ENCODE results near the gene RAD9A.

RAD9A gene

DNA sequence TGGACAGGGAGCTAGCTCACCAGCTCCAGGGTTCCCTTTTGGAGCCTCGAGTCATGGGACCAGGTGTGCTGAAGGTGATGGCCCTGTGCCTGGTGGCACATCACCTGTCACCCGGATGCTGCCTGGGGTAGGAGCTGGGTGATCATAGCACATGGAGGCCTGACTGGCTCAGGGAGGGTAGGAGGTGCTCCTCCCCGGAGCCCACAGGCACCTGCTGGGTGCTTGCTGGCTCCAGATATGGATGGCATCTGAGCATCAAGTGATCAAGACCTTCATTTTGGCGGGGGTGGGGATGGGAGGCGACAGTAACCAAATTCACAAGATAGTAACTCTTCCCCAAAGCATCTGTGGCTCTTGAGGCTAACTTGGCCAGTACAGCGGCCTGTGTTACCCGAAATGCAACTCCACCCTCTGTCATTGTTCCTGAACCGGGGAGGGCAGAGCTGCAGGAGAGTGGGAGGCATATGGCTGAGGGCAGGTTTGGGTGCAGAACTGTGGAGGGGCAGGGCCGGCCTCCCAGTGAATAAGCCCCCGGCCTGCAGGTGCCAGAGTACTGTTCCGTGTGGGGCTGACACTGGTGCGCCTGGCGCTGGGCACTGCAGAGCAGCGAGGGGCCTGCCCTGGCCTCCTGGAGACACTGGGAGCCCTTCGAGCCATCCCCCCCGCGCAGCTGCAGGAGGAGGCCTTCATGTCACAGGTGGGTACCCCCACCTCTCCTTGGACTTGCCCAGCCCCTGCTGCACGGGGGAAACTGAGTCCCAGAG, 16.8 kb downstream of the RAD9A start:
- peak overlapping the region; percentile 69 for H2AFZ ChIP-seq (ENCODE audit: low read length)
- H4K20me1 ChIP-seq (ENCODE audit: insufficient read depth, low read length), result no peaks in the 10 kb centered on the region
- H3K79me2 ChIP-seq (ENCODE audit: low read length), result no peaks in the 10 kb centered on the region
- no peak for TF ChIP-seq EZH2phosphoT487 (IDR thresholded peaks at IDR 0.05; ENCODE audit: low read length)
- TF ChIP-seq EZH2 (optimal IDR thresholded peaks at IDR 0.05; ENCODE audit: low read depth, low read length), result no peak
- TF ChIP-seq, protein P1, sequence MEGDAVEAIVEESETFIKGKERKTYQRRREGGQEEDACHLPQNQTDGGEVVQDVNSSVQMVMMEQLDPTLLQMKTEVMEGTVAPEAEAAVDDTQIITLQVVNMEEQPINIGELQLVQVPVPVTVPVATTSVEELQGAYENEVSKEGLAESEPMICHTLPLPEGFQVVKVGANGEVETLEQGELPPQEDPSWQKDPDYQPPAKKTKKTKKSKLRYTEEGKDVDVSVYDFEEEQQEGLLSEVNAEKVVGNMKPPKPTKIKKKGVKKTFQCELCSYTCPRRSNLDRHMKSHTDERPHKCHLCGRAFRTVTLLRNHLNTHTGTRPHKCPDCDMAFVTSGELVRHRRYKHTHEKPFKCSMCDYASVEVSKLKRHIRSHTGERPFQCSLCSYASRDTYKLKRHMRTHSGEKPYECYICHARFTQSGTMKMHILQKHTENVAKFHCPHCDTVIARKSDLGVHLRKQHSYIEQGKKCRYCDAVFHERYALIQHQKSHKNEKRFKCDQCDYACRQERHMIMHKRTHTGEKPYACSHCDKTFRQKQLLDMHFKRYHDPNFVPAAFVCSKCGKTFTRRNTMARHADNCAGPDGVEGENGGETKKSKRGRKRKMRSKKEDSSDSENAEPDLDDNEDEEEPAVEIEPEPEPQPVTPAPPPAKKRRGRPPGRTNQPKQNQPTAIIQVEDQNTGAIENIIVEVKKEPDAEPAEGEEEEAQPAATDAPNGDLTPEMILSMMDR (IDR thresholded peaks at IDR 0.05; ENCODE audit: low read length), result no peak
- H3K4me3 ChIP-seq (ENCODE audit: low read length), result no peak overlapping the region
- H3K27ac ChIP-seq (ENCODE audit: low read length), result peak overlapping the region; percentile 71
- H3K9ac ChIP-seq (ENCODE audit: low read length), result peak overlapping the region; percentile 77
- no peaks in the 10 kb centered on the region for H3K27me3 ChIP-seq (replicated peaks; ENCODE audit: insufficient read depth, low read length)
- H3F3A ChIP-seq (ENCODE audit: insufficient read depth, low read length), result no peaks in the 10 kb centered on the region; the same call in 1 of the 2 replicates
- no peaks in the 10 kb centered on the region for H3K36me3 ChIP-seq (replicated peaks; ENCODE audit: insufficient read depth, low read length)
- H3K9me2 ChIP-seq (replicated peaks; ENCODE audit: insufficient read depth, low read length), result no peaks in the 10 kb centered on the region
- H3K4me1 ChIP-seq (ENCODE audit: low read length), result peaks cover 19% of the 10 kb centered on the region
- peak overlapping the region; percentile 74; the same call in 1 of the 2 replicates for H3K4me2 ChIP-seq (ENCODE audit: low read depth, low read length)
- H3K9me3 ChIP-seq (replicated peaks; ENCODE audit: insufficient read depth, low read length), result no peaks in the 10 kb centered on the region
- DNase-seq, result no peak

DNA sequence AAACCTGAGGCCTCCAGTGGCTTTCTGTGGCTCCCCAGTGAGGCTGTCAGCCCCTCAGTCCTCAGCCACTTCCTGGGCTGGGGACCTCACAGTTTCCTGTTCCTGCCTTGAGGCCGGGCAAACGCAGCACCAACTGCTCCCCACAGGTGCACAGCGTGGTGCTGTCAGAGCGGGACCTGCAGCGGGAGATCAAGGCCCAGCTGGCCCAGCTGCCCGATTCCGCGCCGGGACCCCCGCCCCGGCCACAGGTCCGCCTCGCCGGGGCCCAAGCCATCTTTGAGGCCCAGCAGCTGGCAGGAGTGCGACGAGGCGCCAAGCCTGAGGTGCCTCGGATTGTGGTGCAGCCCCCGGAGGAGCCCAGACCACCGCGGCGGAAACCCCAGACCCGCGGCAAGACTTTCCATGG, 17.5 kb downstream of the RAD9A start:
- H2AFZ ChIP-seq (ENCODE audit: low read length), result peak overlapping the region; percentile 69
- peak overlapping the region; percentile 50 for H3K4me3 ChIP-seq (ENCODE audit: low read length)
- no peaks in the 10 kb centered on the region for H3K27me3 ChIP-seq (replicated peaks; ENCODE audit: insufficient read depth, low read length)
- no peaks in the 10 kb centered on the region for H3K36me3 ChIP-seq (replicated peaks; ENCODE audit: insufficient read depth, low read length)
- H3K4me1 ChIP-seq (ENCODE audit: low read length), result peaks cover 19% of the 10 kb centered on the region
- TF ChIP-seq EZH2 (optimal IDR thresholded peaks at IDR 0.05; ENCODE audit: low read depth, low read length), result no peak
- TF ChIP-seq, protein P1 (IDR thresholded peaks at IDR 0.05; ENCODE audit: low read length), result no peak
- TF ChIP-seq EZH2phosphoT487 (IDR thresholded peaks at IDR 0.05; ENCODE audit: low read length), result no peak
- H3K79me2 ChIP-seq (ENCODE audit: low read length), result no peaks in the 10 kb centered on the region
- H3K9me2 ChIP-seq (replicated peaks; ENCODE audit: insufficient read depth, low read length), result no peaks in the 10 kb centered on the region
- peak overlapping the region; percentile 77 for H3K9ac ChIP-seq (ENCODE audit: low read length)
- H3K9me3 ChIP-seq (replicated peaks; ENCODE audit: insufficient read depth, low read length), result no peaks in the 10 kb centered on the region
- H3F3A ChIP-seq (ENCODE audit: insufficient read depth, low read length), result no peaks in the 10 kb centered on the region; the same call in 1 of the 2 replicates
- no peaks in the 10 kb centered on the region for H4K20me1 ChIP-seq (ENCODE audit: insufficient read depth, low read length)
- DNase-seq, result peak; percentile 89
- H3K27ac ChIP-seq (ENCODE audit: low read length), result peak overlapping the region; percentile 71
- peak overlapping the region; percentile 74 for H3K4me2 ChIP-seq (ENCODE audit: low read depth, low read length)

DNA sequence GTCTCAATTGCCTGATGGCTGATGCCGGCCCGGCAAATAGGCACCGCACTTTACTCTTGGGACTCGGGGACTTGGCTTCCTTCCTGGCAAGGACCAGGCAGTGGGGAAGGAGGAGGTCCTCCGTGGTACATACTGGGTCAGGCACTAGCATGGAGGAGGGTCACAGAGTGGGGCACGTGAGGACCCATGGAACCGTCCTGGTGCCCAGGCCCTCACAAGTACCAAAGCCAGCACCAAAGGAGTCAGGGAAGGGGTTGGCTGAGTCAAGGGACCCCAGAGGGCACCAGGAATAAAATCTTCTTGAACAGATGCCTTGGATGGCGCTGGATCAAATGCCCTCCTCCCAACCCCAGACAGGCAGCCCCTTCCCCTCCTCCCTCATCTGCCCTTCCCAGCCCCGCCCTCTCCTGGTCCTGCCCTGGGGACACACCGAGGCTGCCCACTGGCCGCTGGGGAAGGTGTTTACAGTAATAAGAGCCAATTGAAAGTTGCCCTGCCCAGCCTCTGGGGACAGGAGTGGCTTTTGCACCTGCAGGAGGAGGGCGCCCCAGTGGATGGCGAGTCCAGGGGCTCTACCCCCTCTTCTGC, 18.1 kb downstream of the RAD9A start:
- Histone ChIP-seq H3K4me2 (ENCODE audit: low read depth, low read length) (peak overlapping the region; percentile 74), H3K9me3 (replicated peaks; ENCODE audit: insufficient read depth, low read length) (no peaks in the 10 kb centered on the region), H3F3A (ENCODE audit: insufficient read depth, low read length) (no peaks in the 10 kb centered on the region; the same call in 1 of the 2 replicates), H3K27ac (ENCODE audit: low read length) (peak overlapping the region; percentile 71; the same call in 1 of the 2 replicates), H3K27me3 (replicated peaks; ENCODE audit: insufficient read depth, low read length) (peaks cover 2% of the 10 kb centered on the region; the same call in 1 of the 2 replicates), H3K36me3 (replicated peaks; ENCODE audit: insufficient read depth, low read length) (no peaks in the 10 kb centered on the region), H3K9ac (ENCODE audit: low read length) (peak overlapping the region; percentile 77), H3K4me1 (ENCODE audit: low read length) (peaks cover 19% of the 10 kb centered on the region), H3K4me3 (ENCODE audit: low read length) (peak overlapping the region; percentile 50), H3K9me2 (replicated peaks; ENCODE audit: insufficient read depth, low read length) (no peaks in the 10 kb centered on the region), H4K20me1 (ENCODE audit: insufficient read depth, low read length) (no peaks in the 10 kb centered on the region), H3K79me2 (ENCODE audit: low read length) (no peaks in the 10 kb centered on the region), H2AFZ (ENCODE audit: low read length) (peak overlapping the region; percentile 69)
- TF ChIP-seq EZH2 (optimal IDR thresholded peaks at IDR 0.05; ENCODE audit: low read depth, low read length) (no peak), EZH2phosphoT487 (IDR thresholded peaks at IDR 0.05; ENCODE audit: low read length) (no peak)
- TF ChIP-seq, protein P1 (IDR thresholded peaks at IDR 0.05; ENCODE audit: low read length), result no peak
- DNase-seq, result peak; percentile 25
